Thyroid gland (tissue), 4 donors: ENCODE measurements around the gene TSFM.

ENCODE experiments used
- CTCF ChIP-seq, 6 experiments: fragments of 200-600 bp in 3 of 6; fragments of 450-650 bp in 3 of 6; sonication (generic) in 3 of 6; IDR thresholded peaks; one replicate each; pipeline ENCODE4 v1.5.1; 2016 to 2019; ENCODE audit warnings: antibody characterized with exemption in 6 of 6, mild to moderate bottlenecking in 2 of 6, inconsistent platforms in 1 of 6, moderate library complexity in 1 of 6
- POLR2A ChIP-seq, 2 donors: fragments of 450-650 bp; IDR thresholded peaks; one replicate each; pipeline ENCODE4 v1.6.1; 2017; ENCODE audit warnings: antibody characterized with exemption in 2 of 2, mild to moderate bottlenecking in 2 of 2, moderate library complexity in 1 of 2

GRCh38 chr12:57762463-57762862 is 20.1 kb upstream of the TSFM start:
- TF ChIP-seq CTCF (IDR thresholded peaks at IDR 0.05) (no peak), POLR2A (IDR thresholded peaks at IDR 0.05) (no peak)
